GM10847 (cell line): ENCODE data around the gene CROCC2.

Experiments used
- POLR2A ChIP-seq: IDR thresholded peaks from 2 replicates; pipeline ENCODE4 v1.6.1; 2011; ENCODE audit not compliant: insufficient read length; ENCODE audit errors: extremely low read depth

Gene CROCC2

DNA sequence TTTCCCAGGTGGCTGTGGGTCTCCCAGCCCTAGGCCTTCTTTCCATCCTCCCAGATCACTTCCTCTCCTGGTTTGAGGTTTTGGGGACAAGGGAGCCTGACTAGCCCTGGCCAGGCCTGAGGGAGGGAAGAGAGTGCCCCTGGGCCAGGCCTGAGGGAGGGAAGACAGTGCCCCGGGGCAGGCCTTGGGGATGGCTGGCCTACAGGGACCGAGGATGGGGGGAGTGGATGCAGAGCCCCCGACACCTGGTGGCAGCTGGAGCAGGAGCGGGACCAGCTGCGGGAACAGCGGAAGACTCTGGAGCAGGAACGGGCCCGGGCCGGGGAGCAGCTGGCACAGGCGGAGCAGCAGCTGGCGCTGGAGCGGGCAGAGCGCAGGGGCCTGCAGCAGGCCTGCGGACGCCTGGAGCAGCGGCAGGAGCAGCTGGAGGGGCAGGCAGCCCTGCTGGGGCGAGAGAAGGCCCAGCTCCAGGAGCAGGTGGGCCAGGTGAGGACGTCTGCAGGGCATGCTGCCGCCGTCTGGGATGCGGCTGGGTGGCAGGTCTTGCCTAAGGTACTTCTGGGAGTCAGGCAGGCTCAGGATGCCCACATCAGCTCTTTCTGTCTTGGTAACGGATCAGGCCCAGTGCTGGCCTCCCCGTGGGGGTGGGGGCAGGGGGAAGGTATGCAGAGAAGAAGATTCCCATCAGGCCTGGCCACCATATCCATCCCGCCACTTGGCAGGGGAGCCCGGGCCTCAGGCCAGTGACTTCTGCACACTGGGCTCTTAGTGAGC is 29.2 kb downstream of the CROCC2 start:
- TF ChIP-seq POLR2A, result no peak

GRCh38 chr2:240936106-240936505 is 30.0 kb downstream of the CROCC2 start:
- TF ChIP-seq POLR2A, result no peak

DNA sequence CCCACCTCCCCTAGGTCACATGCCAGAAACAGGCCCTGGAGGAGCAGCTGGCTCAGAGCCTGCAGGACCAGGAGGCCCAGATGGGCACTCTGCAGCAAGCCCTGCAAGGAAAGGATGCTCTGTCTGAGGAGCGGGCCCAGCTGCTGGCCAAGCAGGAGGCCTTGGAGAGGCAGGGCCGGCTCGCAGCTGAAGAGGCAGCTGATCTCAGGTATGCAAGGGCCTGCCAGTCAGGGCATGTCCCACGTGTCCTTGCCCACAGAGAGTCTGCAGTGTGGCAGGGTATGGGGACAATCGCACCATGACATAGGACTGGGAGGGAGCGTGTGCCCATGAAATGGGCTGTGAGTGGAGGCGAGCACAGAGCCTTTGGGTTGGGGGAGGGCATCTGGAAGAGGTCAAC is 39.9 kb downstream of the CROCC2 start:
- TF ChIP-seq POLR2A, result no peak

GRCh38 chr2:240946654-240947053 is 40.5 kb downstream of the CROCC2 start:
- no peak for TF ChIP-seq POLR2A

- no peak for TF ChIP-seq POLR2A
Measured at GRCh38 chr2:240947176-240947575, 41.0 kb downstream of the CROCC2 start.

- TF ChIP-seq POLR2A, result no peak
Measured at GRCh38 chr2:240947607-240948006, 41.5 kb downstream of the CROCC2 start.

- TF ChIP-seq POLR2A, result no peak
Measured at GRCh38 chr2:240948086-240948485, 42.0 kb downstream of the CROCC2 start.

DNA sequence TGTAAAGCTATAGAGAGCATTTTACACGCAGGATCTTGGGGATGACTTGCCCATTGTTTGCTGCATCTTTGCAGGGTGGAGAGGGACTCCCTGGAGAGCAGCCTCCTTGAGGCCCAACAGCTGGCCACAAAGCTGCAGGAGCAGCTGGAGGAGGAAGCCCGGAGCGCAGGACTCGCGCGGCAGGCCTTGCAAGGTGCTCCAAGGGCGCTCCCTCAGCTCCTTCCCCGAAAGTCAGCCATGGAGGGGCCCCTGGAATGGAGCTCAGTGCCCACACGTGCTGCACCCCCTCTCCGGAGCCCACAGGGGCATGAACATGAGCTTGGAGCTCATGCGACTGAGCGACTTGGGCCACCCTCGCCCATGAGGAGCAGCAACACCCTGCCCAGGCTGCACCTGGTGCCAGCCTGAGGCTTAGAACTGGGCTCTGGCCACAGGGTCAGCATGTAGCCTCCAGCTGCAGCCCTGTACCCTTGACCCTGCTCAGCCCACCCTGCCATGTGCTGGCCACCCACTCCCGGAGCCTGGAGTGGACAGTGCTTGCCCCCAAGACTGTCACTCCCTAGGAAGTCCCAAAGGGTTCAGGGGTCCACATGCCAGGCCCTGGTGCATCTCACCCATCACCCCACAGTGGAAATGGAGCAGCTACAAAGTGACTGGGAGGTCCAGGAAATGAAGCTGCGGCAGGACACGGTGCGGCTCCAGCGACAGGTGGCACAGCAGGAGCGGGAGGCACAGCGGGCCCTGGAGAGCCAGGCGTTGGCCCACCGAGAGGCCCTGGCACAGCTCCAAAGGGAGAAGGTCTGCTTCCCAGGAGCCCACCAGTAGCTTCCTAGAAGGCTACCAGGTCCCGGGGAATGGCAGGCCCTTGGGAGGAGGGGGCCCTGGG is 43.0 kb downstream of the CROCC2 start:
- no peak for TF ChIP-seq POLR2A

- no peak for TF ChIP-seq POLR2A
Measured at GRCh38 chr2:240949791-240950705, 43.9 kb downstream of the CROCC2 start.

- TF ChIP-seq POLR2A, result no peak
Measured at GRCh38 chr2:240951045-240951594, 45.0 kb downstream of the CROCC2 start.

DNA sequence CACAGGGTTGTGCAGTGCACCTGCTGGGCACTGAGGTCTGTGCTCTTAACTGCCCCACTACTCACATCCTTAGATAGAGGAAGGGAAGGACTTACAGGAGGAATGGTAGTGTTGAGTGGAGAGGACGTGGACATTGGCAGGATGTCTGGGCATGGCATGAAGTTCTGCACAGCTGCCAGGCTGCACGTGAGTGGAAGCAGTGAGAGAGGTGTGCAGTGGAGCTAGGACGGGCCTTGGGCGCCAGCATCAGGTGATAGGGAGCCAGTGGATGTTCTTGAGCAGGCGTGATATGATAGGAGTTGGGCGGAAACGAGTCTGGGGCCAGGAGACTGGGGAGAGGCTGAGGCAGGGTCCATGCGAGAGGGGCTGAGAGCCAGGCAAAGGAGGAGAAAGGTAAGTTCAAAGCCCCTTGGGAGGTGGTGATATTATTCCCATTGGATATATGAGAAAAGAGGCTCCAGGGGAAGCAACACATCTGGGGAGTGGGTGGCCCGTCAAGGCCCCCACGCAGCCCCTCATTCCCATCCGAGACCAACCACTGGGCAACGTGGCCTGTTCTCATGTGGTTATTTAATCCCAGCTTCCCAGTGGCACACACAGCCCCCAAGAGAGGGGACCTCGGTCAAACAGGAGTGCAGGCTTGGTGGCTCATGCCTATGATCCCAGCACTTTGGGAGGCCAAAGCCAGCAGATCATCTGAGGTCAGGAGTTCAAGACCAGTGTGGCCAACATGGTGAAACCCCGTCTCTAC is 46.5 kb downstream of the CROCC2 start:
- TF ChIP-seq POLR2A, result no peak

DNA sequence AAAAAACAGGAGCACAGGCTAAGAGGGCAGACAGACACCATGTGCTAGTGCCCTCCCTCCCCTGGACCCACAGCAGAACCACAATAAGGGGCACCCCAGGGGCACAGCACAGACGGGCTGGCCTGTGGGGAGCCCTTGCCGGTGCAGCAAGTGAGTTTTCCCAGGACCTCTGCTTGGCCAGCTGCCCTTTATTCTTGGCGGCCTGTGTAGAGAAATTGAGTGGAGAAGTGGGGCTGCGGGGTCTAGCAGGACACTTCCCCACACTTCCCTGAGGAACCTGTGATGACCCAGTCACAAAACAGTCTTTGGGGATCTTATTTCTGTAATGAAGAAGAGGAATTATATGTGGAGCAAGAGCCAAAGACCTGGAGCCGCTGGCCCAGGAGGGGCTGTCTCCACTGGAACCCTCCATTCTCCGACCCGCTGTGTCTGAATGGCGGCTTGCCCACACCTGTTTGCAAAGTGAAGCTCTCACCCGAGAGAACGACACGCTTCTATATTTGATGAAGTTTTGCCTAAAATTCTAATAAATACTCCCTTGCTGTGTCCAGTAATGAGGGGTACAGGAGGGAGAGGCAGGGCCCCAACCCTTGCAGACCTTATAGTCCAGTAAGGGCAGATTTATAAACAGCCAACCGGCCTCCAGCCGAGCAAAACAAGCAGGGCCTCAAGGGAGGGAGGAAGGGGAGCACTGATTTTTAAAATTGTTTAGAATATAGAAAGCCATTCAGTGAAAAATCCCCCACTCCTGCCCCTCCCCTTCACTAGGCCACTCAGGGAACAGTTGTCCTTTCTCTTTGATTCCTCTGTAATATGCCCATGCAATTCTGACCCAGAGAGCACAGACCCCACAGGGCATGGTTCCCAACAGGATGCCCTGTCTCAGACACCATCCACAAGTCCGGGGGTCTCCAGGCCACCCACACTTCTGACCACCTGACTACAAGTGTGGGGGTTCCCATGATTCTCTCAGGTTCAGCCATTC is 47.6 kb downstream of the CROCC2 start:
- no peak for TF ChIP-seq POLR2A
